HG02678 (cell line): ENCODE measurements around the gene SERPINB11.
"Not testable (repeated sequence)": the region's sequence is repeated elsewhere in the genome, so short reads cannot be mapped to it uniquely, and the experiment has no call there.

Source experiments
- ATAC-seq: cut with Tn5 transposase; IDR thresholded peaks from one replicate; pipeline ENCODE4 v1.9.1; 2021; ENCODE audit warnings: mild to moderate bottlenecking, moderate library complexity; ENCODE audit not compliant: unreplicated experiment

Gene SERPINB11, protein sequence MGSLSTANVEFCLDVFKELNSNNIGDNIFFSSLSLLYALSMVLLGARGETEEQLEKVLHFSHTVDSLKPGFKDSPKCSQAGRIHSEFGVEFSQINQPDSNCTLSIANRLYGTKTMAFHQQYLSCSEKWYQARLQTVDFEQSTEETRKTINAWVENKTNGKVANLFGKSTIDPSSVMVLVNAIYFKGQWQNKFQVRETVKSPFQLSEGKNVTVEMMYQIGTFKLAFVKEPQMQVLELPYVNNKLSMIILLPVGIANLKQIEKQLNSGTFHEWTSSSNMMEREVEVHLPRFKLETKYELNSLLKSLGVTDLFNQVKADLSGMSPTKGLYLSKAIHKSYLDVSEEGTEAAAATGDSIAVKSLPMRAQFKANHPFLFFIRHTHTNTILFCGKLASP

DNA sequence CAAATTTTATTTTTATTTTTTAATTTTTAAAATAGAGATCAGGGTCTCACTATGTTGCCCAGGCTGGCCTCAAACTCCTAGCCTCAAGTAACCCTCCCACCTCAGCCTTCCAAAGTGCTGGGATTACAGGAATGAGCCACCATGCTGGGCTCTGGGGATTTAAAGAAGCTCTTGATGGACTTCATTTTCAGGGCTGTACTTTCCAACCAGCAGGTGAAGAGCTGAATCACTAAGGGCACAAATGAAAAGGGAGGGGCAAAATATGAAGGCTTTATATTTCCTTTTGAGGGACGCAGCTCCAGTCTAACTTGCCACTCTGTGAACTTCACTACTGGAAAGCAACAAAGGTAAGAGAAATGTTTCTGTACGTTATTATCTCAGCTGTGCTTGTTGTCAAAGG is at the start of gene SERPINB11:
Gene SERPINB11, plus strand, starts transcription at position 301 of the 400 bp plus-strand sequence. CDS start 7,234 bp downstream, outside the sequence.
- no peak for ATAC-seq

DNA sequence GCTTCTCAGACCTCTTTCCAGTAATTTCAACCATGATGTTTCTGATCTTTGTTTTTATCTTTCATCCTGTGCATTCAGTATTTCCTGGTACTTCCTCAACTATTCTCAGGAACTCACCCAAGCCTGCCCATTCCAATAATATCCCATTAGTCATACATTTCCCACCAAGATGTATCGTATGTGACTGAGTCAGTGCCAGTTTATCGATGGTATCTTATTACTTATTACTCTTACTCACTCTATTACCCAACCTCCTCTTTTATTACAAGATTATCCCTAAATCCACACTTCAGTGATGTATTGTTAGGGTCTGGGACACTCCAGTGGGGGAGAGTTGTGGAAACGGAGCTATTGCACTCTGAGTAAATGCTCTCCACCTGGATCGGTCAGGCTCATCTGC is 43.8 kb upstream of the SERPINB11 start:
- not testable (repeated sequence) for ATAC-seq

DNA sequence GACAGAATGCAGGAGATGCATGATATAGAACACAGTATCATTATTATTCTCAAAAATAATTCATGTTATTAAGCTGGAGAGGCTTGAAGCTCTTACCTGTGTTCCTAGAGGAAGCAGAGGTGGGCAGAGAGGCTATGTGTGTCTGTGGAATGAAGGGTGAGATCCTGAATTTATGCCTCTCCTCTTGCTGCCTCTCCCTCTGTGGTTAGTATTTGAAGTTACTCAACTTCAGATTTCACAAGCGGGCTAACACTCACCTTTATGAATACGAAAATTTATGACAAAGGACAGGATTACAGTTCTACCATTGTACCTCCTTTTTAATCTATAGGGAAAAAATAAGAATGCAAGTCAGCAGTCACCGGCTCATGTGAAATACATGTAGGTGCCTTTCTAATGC is 41.0 kb upstream of the SERPINB11 start, which contains the start of gene SERPINB3:
Gene SERPINB3, minus strand, starts transcription at position 144 of the 400 bp plus-strand sequence. CDS start 677 bp downstream, outside the sequence.
- ATAC-seq = not testable (repeated sequence)

DNA sequence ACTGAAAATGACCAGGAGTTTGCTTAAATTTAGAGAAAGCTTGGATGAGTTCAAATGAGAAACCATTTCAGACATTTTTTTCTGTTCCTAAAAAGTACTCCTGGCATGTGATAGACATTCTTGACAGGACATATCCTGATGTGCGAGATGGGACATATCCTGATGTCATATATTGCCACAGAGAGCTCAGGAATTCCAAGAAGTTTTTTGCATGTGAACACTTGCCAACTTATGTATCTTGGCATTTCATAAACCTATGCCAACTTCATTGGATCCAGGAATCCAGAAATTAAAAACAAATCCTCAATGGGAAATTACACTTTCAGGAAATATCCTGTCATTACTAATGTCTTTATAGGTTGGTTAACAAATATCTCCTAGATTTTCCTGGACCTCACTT is 38.2 kb upstream of the SERPINB11 start:
- ATAC-seq = no peak

DNA sequence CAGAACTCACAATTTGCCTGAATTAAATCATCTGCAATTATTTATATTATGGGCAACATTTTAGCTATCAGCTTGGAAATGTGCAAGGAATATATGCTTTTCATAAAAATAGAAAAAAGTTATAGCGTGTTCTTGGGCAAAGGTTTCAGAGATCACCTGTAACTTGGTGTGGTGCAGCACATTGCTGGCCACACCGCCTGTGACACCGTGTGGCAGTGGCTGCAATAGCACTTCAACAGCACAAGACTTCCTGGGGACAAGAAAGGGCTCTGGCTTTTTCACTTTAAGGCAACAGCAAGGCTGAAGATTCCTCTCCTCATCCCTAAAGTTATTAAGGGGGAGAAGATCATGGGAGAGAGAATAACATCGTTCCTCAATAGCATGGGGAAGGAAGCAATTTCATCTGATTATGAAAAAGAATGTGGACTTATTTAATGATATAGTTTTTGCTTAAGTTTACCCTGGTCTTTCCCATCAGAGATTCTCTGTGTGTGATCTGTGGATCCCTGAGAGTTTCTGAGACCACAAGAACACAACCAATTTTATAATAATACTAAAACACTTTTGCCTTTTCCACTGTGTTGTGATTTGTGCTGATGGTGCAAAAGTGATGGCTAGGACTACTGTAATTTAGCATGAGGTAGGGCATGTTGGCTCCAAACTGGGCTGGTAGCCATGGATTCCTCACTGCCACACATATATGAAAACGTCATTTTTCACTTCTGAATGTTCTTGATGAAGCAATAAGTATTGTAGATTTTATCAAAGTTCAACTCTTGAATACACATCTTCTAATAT is 26.0 kb upstream of the SERPINB11 start:
- ATAC-seq = no peak

DNA sequence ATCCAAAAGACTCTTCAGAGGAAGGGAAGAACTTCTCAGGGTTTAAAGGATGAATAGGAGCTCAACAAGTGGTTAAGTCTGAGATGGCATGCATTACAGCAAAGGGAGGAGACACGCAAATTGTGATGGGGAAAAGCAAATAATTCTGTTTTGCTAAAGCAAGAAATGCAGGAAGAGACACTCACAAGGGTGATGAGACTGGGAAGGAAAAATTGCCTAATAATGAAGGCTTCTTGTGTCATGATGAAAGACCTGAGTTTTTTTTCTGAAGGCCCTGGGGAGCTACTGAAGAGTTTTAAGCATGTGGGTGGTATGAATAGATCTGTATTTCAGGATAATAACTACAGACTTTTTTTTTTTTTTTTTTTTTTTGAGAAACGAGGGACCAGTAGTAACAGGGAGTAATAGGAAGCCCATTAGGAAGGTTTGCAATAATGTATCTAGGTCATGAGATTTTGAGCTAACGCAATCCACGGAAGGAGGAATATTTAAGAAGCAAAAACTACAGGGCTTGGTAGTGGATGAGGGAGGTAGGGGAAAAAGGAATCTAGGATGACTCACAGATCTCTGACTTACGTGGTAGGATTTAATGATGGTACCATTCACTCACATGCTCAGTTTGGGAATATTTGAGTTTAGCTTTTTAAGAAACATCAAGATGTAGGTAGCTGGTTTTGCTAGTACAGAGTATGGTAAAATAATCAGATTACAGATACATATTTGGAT is 25.1 kb upstream of the SERPINB11 start:
- no peak for ATAC-seq

DNA sequence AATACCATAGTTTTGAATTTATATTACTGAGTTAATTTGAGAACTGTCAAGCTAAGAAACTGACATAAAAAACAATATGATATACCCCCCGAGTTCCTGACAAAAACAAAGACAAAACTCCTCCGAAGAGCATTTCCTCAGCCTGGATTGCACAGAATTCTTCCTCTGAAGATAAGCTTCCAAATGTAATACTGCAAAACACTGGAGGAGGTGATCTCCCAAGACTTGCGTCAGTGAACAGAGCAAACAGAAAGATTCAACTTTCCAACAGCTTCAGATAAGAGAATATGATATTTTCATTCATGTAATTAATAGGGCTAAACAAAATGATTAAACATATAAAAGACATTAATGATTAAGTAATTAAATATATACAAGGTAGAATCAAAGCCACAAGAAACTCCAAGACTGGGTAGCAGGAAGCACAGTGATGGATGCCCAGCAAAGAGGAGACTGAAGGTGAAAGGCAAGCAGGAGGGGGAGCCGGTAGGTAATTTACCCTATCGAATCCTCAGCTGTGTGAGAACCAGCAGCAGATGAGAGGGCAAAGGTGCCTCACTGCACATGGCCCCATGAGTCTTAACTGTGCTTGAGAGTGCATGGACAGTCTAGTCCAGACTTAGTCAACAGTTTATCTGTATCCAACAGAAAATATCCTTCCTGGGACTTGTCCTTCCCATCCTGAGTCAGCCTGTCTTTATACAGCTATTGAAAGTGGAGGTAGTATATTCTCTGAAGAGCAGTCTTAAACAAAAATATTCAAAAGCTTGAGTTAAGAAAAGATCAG is 22.7 kb upstream of the SERPINB11 start:
- no peak for ATAC-seq

DNA sequence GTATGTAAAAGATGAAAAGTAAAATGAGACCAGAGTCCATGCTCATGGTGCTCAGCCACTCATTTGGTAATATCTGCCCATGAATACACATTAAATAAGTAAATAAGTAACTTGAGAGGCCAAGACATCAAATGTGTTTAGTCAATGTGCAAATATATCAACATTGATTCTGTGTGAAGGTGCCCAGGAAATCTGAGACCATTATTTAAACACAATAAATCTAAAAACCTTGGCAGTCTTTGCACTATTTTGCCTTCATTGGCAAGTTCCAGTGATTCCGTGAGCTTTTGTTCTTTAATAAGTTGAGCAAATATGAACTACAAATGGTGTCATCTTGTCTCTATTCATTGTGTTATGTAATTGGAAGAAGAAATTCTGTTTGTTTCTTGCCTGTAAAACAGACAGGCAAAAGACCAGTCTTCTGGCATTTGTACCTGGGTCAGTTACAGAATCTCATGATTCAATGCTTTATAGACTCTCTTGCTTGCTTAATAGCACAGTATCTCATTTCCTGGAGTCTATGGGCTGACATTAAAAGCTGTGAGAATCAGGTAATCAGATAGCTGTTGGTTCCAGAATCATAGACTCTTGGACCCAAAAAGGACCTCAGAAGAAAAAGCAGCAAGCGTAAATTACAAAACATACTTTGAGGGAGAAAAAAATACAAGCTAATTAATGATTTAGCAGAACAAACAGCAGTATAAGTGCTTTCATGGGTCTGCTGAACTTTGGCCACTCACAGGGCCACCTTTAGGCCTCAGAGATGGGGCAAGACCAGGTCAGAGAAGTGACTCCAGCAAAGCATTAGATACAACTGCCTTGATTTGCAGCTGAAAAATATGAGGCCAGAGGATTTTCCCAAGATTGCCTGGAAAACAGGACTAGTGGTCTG is 21.1 kb upstream of the SERPINB11 start:
- no peak for ATAC-seq

DNA sequence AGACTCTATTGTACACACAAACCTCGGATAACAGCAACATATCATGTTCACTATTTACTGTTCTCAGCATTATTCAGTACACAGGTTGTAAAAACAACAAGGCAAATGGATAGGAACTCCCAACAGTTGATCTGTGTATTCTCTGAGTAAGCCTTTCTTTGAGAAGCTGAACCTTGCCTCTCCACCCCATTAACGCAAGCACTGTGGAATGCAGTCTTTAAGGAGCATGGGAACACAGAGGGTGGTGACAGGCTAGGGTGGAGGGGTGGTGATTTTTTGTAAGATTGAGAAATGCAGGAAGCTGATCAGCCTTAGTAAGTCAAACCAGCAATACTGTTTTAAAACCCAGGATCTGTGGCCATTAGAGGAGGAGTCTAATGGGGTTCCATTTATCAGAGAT is 19.6 kb upstream of the SERPINB11 start:
- ATAC-seq = no peak

DNA sequence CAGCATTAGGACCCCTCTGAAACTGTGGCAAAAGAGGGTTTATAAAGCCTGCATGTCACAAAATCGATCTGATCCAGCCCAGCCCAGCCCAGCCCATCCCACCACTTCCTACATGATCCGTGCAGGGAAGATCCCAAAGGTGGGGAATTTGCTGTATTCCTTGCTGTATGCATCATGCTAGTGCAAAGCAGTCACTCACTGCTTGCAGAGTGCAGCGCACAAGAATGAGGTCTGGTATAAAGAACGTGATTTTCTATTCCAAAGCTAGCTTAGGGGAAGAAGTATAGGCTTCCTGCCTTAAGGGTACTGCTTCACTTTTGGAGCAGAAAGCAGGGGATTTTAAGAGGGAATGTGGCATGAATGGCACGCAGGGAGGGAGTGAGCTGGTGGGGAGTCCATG is 18.9 kb upstream of the SERPINB11 start:
- no peak for ATAC-seq

DNA sequence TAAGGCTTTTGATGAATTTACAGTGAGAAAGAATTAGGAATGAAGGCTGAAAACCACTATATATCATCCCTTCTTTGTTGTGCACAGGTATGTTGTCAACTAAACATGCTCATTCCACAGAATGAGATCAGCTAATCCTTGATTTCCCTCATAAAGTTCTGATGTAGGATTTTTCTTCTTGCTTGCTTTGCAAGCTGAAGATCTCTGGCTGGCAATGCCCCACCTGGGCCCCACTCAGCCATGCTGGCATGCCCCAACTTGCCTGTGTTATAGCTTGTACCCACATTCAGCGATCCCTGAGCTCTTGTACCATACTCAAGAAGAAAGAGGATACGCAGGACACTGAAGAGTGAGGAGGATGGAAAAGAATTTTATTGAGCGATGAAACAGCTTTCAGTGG is 18.0 kb upstream of the SERPINB11 start:
- ATAC-seq = no peak

DNA sequence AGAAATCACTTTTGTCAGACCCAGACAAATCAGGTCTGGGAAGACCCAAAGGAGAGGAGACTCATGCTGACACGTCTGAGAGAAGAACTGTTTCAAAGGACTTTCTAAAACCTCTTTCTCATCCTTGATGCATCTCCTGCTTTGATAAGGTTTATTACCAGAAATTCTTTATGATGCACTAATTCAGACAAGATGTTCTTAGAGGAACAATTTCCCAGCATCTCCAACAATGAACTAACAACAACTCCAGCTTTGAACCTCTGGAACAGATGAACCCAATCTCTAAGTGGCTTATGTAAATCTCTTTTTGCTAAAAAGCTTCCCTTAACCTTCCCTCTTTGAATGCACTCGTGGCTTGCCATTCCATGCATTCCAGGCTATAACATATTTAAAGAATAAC is 15.9 kb upstream of the SERPINB11 start:
- ATAC-seq = no peak

DNA sequence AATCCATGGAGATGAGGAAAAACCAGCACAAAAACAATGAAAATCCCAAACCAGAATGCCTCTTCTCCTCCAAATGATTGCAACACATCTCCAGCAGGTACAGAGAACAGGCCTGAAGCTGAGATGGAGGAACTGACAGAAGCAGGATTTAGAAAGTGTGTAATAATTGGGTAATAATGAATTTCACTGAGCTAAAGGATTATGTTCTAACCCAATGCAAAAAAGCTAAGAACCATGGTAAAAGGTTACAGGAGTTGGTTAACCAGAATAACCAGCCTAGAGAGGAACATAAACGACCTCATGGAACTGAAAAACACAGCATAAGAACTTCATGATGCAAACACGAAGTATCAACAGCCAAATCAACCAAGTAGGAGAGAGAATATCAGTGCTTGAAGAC is 13.7 kb upstream of the SERPINB11 start:
- ATAC-seq = no peak

DNA sequence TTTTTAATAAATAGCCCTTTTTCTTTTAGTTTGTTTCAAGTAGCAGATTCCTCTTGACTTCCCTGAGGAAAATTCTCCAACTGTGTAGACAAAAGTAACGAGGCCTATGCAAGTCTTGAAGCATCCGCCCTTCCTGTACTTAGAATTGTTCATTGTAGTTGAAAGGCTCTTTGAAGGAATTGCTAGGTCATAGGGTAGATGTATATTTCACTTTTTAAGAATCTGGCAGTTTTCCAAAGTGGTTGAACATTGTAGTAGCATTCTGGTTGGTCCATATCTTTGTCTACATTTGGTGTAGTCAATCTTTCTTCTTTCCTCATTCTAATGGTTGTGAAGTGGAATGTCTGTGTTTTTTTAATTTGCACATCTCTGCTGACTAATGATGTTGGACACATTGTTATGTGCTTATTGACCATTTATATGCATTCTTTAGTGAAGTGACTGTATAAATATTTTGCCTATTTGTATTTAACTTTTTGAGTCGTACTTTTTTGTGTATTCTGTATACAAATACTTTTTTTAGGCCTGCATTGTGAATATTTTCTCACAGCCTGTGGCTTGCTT is 5.6 kb upstream of the SERPINB11 start:
- no peak for ATAC-seq

DNA sequence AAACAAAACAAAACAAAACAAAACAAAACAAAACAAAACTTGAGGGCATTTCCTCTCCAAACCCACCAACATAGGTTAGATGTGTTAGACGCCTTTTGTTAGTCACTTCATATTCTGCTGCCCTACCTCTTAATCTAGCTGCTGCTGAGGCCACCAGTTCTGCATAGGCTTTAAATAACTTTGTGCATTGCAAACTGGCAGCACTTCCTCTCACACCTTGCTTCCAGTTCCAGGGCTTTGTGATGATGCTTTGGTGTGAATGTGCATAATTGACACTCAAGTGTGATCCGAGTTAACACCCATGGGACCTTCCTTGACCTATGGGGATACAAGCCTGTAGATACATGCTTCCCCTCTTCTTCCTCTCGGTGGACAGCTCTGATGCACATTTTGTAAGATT is 2.3 kb upstream of the SERPINB11 start:
- no peak for ATAC-seq

DNA sequence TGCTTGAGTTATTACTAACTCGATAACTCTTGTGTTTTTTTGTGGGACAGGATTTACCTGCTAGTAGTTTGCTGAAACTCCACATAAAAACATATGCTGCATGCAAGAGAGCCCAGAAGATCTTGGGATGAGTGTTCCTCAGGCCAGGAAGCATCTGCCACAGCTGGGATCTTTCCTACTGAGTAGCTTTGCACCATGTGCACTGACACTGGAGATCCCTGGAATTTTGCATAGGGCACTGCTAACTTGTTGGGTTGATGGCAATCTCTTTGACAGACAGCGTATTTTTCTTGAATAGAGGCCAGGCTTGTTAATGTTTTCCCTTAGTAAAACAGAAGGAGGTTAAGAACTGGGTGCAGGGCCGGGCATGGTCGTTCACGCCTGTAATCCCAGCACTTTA is 808 bp upstream of the SERPINB11 start:
- ATAC-seq = no peak

DNA sequence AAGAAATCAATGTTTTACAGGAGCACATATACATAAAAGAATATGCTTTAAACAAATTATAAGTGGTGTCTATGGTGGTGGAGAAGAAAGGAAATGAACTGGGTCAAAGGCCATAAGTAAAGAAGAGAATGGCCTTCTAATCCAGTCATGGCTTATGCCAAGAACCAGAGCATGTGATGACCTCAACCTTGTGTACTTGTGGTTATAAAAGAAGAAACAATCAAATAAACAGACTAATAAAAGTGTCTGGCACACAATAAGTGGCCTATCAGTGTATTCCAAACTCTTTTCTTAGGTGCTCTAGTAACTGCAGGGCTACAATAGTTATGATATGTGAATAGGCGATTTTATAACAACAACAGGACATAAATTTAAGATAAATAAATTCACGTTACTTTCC is 2.6 kb downstream of the SERPINB11 start:
- ATAC-seq = no peak

DNA sequence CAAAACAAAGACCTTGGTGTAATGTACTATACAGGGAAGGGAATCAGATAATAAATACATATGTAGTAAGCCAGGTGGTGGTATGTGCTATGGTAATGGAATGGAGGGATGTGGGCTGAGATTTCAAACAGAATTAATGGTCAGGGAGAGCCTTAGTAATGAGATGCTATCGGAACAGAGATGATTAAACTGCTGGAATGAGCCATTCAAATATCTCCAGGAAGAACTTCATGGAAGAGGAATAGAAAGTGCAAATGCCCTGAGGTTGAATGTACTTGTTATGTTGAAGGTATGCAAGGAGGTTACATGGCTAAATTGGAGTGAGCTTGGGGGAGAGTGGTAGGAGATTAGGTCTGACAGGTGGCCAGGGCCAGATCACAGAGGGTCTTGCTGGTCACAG is 5.1 kb downstream of the SERPINB11 start:
- ATAC-seq = no peak

DNA sequence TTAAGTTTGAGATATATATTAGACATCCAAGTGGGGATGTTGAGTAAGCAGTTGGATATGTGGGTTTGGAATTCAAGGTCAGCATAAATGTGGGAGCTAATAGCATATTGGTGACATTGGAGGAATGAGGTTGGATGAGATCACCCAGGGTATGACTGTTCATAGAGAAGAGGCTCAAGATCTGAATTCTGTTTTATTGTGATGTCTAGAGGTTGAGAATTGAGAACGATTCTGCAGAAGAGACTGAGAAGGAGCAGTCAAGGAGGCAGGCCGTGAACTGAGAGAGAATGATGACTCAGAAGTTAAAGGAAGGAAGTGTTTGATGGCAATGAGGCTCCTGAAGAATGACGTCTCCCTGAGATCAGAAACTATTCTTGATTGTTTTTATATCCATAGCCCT is 5.9 kb downstream of the SERPINB11 start:
- no peak for ATAC-seq
